GM19463 (cell line): ENCODE data around the gene GSTM1.
A peak's percentile ranks its signal among the peaks of the same experiment; 100 is the strongest.

Source experiments
- ATAC-seq: cut with Tn5 transposase; IDR thresholded peaks from one replicate; pipeline ENCODE4 v1.9.1; 2021; ENCODE audit warnings: mild to moderate bottlenecking, moderate library complexity; ENCODE audit not compliant: unreplicated experiment

Gene GSTM1

GRCh38 chr1:109687641-109688499, at the start of gene GSTM1:
GSTM1 (plus strand) TSS chr1:109687817; CDS start chr1:109687874, 57 bp downstream.
- peak; percentile 98 for ATAC-seq

GRCh38 chr1:109639063-109639840, 48.4 kb upstream of the GSTM1 start:
- no peak for ATAC-seq

DNA sequence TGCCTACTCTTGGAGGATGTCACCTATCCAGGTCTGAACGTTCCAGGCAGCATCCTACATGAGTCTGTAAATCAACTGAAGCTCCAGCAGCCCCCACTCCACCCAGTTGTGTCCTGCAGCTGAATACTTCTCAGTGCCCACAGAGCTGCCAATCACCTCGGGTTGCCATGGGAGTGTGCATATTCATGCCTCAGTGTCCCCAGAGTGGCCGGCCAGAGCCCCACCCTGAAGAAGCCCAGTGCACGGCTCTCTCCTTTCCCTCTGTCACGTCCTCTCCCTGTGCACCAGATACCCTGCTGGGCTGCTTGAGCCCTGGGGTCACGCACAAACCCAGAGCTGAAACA, 47.8 kb upstream of the GSTM1 start:
- no peak for ATAC-seq

- ATAC-seq = no peak
These were observed 47.2 kb upstream of the GSTM1 start for GRCh38 chr1:109640285-109640865.

DNA sequence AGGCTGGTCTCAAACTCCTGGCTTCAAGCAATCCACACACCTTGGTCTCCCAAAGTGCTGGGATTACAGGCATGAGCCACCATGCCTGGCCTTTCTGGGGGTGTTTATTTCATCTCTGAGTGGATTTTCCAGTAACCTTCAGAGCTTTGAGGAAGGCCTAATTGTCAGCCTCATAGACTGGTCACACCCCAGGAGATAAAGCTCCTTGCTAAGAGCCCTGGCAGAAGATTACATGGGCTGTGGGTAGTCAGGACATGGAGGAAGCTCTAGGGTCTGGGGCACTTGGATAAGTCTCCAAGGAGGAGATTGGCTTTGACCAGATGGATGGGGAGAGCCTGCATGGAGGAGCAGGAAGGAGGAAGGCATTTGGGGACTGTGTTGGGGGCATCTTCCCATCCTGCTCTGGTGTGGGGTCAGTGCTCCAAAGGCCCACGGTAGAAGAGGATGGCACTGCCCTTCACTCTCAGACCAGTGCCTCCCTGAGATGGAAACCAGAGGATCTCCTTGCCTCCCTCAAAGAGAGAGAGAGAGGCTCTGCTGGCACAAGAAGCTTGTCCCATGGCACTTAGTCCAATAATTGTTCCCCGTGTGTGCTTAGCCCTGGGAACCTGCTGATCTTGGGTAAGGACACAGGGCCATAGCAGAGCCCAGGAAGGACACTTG, 46.4 kb upstream of the GSTM1 start:
- ATAC-seq = no peak

- ATAC-seq = no peak
These were observed 45.8 kb upstream of the GSTM1 start for GRCh38 chr1:109641861-109642260.

GRCh38 chr1:109642626-109643025, 45.0 kb upstream of the GSTM1 start:
- no peak for ATAC-seq

DNA sequence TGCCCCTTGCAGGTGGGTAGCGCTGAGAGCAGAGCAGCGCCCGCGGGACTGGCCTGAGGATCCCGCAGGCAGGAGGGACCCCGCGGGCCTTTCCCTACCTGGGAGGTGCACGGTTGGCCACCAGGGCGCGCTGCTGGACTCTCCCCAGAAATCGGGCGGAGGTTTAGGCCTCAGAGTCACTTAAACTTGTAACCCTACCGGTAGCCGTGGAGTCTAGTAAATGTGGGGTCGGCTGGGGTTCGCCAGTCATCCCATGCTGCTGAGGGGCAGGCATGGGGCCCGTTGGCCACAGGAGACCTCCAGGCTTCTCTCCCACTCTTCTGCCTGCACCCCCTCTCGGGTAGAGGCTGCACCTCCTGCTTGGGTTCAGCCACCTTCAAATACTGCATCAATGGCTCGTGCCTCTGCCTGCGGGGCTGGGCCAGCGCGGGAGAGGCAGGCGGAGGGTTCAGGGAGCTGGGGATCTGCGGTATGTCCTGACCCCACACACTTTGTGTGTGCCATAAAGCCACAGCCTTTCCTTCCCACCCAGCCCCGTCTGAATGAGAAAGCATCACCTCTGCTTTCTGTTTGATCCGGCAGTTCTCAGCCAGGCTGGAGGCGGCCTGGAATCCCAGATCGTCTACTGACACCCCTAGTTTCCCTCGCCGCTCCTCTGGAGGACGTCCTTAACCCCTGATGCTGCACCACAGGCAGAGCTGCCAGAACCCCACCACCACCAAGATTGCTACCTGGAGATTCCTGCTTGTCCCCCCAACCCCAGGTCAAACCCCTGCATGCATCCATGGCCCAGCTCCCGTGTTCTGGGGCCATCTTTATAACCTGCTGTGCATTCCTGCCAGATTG, 44.0 kb upstream of the GSTM1 start:
- peak; percentile 91 for ATAC-seq

DNA sequence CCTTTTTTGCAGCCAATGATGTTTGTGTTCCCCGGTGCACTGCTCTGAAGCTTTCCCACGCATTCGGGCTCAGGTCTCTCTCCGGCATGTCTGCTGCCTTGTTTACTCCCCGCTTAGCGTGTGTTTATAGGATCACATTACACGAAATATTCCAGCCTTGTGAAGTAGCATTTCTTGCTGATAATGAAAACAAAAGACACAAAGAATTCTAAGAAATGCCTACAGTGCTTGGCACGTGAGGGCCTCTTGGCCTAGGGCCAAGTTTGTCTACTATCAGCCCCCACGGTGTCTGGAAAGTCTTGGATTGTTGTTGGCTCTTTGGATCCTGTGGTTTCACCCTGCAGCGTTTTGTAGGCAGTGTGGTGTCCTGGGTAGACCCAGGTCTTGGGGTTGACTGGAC, 42.9 kb upstream of the GSTM1 start:
- ATAC-seq = no peak

GRCh38 chr1:109649491-109649914, 38.1 kb upstream of the GSTM1 start:
- ATAC-seq = no peak

DNA sequence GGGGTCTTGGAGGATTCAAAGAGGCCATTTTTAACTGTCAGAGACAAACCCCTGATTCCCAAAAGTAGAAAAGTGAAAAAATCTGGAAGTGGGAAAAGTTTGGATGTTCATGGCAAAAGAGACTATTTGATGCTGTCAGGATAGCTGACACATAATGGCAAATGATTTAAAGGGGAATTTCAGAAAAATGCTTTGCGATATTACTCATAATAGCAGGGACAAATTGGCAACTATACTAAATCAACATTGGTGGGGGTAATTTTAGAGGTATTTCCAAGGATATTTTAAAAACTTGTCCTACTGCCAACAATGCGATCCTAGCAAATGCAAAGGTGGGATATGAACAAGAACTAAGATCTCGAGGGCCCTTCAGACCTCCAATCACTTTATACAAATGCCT, 37.0 kb upstream of the GSTM1 start:
- no peak for ATAC-seq

GRCh38 chr1:109652402-109652801, 35.2 kb upstream of the GSTM1 start:
- ATAC-seq = no peak

- ATAC-seq = no peak
These were observed 34.3 kb upstream of the GSTM1 start for GRCh38 chr1:109653306-109653705.

GRCh38 chr1:109654519-109654918, 33.1 kb upstream of the GSTM1 start:
- no peak for ATAC-seq

- ATAC-seq = peak; percentile 91
These were observed 31.8 kb upstream of the GSTM1 start, which contains the start of gene GSTM4 for GRCh38 chr1:109655615-109656519. GSTM4 (plus strand) TSS chr1:109656099; CDS start chr1:109656390, 291 bp downstream.

DNA sequence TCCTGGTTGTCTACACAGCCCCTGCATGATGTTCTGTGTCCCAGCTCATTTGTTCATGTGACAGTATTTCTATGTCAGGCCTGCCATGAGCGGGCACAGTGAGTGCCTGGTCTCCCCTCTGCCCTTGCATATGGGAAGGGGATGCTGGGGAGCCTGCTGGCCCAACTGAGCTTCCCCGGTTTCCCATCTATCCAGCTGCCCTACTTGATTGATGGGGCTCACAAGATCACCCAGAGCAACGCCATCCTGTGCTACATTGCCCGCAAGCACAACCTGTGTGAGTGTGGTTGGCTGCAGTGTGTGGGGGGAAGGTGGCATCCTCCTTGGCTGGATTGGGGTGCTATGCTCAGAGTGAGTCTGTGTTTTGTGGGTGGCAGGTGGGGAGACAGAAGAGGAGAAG, 30.2 kb upstream of the GSTM1 start:
- no peak for ATAC-seq

GRCh38 chr1:109657970-109658369, 29.6 kb upstream of the GSTM1 start:
- ATAC-seq = no peak

DNA sequence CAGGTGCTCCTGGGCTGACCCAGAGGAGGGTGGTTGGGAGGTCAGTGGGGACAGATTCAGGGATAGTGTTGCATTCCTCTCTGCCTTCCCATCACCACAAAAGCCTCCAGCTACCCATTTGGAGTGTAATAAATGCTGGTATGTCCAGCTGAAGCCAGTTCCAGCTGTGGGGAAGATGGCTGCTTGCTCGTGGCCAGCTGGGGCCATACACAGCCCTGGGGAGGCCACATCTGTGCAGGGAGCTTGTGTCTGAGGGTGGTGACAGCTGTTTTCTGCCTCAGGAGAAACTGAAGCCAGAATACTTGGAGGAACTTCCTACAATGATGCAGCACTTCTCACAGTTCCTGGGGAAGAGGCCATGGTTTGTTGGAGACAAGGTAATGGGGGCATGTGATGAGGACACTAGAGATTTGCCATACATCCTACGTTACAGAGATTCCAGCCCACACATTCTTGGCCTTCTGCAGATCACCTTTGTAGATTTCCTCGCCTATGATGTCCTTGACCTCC, 29.0 kb upstream of the GSTM1 start:
- ATAC-seq = no peak

DNA sequence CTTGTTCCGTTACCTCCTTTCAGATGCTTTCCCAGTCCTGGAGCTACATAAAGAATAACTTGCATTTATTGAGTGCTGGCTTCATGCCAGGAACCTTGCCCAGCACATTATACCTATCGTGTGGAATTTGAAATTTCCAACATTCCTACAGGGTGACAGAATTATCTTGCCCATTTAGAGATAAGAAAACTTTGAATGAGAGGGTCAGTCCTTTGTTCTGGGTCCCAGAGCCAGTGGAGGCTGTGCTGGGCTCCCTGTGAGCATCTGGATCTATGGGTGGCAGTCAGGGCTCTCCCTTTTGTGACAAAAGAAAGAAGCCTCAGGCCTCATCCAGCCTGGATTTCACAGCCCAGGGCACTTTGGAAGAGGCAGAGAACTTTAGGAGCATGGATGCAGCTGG, 28.5 kb upstream of the GSTM1 start:
- no peak for ATAC-seq
